Measurements from ENCODE around the gene LYPD6B.

The LYPD6B gene

DNA sequence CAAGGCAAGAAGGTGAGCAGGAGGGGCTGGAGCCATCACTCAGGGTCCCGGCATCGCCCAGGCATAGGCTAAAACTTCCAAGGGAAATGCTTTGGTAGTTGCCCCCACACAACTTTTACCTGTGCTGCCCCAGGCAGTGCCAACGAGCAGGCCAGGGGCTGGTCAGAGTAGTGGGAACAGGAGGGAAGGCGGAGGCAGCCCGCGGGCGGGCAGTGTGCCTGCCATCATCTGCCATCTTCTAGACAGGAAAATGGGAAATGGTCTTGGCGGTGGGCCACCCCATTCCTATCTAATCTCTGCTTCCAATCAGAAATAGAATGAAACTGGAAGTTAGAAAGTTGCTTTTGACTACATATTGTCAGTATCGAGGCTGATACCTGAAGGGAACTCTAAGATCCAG, 26.0 kb upstream of the LYPD6B start:
- DNase-seq (ENCODE audit: low spot score): no peak

DNA sequence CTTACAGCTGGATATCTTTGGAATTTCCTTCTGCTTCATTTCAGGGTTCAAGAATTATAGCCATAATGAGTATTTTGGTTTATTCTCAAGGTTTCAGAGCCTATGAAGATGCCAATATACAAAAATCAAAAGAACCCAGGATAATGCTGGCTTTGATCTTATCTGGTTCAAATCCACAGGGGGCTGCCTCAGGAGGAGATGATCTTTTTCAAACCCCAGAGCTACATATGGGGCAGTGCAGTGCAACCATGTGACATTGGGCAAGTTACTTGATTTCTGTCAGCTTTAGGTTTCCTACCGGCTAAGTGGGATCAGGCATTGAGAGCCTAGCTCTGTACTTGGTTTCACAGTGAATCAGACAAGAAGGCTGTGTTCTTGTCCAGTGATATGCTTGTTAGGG, 23.0 kb upstream of the LYPD6B start:
- no peak for DNase-seq (ENCODE audit: low spot score)

DNA sequence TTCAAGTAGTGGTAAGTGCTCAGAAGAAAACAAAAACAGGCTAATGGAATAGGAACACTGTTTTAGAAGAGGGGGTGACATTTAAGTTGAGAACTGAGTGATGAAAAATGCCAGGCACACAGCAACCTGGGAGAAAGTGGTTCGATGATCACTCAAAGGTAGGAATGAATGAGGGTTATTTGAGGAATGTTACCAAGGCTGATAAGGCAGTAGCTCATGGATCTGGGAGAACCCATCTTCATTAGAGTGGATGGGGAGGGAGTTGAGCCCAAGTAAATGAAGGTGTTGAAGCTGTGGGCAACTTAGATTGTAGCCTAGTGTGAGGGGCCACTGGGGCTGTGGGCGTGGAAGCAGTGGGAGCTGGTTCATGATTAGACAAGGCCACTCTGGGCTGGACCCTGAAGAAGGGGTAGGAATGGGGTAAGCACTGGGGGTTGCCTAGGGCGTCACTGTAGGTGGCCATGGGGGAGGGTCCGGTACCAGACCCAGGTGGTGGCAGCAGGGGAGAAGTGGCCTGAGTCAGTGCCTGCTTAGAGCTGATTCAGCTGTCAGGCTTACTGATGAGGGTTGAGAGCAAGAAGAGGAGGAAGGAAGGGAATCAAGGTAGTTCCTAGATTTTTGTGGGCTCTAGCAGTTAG, 22.5 kb upstream of the LYPD6B start:
- DNase-seq (ENCODE audit: low spot score): no peak

DNA sequence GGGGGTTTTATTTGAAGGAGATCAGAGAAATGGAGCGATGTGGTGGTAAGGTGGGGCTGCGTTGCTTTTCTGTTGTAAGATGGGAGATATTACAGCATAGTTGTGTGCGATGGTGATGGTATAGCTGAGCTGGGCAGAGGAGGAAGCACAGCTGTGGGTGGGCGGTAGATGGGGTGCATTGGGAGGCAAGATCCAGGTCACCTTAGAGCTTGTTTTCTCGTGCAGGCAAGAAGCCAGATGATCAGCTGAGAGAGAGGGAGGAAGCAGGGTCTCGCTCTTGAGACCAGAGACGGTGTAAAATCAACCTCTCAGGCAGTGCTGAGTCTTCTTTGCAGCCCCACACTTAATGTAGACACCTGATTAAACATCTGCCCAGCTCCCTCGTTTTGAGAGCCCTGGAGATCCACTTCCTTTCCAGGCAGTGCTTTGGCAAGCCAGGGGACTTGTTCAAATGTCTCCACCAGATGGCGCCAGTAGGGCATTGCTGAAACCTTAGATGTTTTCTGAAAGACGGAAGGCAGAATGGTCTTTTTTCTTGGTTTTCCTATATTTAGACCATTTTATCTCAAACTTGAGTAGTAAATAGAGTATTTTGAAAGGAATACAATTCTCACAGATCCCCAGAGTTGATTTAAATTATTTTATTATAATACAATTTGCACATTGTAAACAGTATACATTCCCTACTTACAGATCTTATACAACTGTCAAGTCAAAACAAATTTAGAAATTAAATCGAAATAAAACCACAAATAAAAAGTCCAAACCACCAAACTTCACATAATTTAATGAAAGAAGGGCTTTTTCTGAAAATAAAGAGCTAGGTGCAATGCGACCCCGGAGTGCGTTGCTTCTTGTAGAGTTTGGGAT, 21.1 kb upstream of the LYPD6B start:
- DNase-seq (ENCODE audit: low spot score): peak; percentile 84

DNA sequence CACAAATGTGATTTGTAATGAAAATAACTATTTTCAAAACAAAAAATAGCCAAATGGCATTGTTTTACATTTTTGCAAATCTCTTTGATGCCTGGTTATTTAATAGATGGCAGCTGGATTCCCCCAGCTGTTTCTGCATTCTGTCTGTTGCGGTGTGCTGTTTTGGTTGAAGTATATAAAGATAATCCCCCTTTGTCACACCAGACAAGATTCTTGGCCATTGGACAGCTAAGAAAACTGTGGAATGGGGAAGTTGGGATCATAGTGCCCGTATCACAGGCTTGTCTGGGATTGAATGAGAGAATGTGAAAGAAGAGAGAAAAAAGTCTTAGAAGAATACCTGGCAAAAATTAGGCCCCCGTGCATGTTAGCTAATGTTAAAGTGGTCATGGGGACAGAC, 19.5 kb upstream of the LYPD6B start:
- DNase-seq (ENCODE audit: low spot score): no peak

DNA sequence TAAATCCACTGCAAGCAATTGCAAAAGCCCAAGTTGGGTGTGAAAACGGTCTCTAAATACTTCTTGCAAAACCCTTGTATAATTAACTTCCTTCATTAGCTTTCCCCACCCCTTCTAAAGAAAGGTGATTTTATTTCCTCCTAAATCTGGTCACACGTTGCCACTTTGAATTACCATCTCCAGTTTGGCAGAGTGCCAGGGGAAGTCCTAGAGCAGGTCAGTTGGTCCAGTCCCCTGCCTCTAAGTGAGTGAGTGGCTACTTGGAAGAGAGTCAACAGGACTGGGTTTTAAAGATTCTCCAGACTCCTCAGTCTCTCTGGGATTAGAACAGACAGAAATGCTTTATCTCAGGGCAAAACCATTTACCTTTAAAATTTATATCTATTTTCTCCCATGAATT, 18.7 kb upstream of the LYPD6B start:
- DNase-seq (ENCODE audit: low spot score): no peak

DNA sequence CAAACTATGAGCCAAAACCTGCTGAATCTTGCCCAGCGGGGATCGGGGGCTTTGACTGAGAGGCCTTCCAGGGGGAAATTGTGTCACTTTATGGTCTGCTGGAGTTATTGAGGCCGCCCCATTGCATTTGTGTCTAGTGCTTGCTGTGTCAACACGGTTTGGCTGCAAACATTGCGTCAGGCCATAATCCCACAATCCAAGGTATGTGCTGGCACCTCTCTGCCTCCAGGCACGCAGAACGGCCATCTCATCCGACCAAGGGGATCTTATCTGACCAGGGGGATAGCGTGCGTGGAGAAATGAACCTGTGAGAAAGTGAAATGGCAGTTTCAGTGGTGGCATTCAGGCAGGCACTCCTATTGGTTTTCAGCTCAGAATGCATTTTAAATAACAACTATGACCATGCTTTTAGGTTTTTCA, 18.1 kb upstream of the LYPD6B start:
- no peak for DNase-seq (ENCODE audit: low spot score)

DNA sequence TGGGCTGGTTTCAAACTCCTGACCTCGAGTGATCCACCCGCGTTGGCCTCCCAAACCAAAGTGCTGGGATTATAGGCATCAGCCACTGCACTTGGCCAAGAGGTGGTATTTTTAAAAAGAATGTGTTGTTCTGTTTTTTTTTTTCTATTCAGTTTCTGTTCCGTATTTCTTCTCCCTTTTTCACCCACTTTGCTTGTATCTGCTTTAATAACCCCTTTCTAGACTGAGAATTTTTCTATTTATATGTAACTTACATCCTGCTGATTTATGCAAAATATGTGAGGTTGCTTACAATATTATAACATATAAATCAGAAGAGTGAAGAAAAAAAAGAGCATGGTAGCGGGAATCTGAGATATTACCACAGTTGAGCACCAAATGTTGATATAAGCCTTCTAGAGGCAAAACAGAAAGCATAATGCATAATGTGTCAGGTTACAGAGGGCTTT, 17.2 kb upstream of the LYPD6B start:
- no peak for DNase-seq (ENCODE audit: low spot score)

DNA sequence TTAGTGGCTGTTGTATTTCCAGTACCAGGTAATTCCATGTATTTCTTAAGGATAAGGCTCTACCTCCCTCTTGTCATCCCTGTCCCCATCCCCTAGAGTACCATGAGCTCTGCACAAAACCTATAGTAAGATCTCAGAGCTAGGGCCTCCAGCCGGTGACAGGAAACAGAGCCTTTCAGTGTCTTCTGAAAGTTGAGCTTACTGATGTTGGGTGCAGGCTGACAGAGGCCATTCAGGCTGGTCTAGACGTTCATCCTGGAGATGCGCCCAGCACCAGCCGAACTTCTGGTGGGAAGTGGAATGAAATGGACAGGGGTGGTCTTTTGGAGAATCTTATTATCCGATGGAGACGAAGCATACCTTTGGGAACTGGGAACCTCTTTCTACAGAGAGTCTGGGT, 16.7 kb upstream of the LYPD6B start:
- DNase-seq (ENCODE audit: low spot score): no peak

DNA sequence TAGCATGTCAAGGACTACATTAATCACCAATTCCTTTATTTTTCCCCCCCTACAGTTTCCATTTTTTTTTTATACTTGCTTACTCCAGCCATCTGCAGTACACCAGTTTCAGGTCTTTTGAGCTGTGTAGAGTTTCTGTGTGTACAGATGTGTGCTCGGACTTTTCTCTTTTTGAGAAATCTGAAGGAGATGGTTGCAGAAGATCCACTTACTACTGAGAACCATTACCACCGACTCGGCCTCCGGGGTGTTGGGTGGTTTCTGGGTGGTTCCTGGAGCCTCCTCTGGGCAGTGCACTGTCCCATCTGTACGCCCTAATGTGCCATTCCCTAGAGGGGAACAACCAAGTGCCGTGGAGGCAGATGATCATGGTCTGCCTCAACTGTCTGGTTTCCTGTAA, 15.4 kb upstream of the LYPD6B start:
- no peak for DNase-seq (ENCODE audit: low spot score)

DNA sequence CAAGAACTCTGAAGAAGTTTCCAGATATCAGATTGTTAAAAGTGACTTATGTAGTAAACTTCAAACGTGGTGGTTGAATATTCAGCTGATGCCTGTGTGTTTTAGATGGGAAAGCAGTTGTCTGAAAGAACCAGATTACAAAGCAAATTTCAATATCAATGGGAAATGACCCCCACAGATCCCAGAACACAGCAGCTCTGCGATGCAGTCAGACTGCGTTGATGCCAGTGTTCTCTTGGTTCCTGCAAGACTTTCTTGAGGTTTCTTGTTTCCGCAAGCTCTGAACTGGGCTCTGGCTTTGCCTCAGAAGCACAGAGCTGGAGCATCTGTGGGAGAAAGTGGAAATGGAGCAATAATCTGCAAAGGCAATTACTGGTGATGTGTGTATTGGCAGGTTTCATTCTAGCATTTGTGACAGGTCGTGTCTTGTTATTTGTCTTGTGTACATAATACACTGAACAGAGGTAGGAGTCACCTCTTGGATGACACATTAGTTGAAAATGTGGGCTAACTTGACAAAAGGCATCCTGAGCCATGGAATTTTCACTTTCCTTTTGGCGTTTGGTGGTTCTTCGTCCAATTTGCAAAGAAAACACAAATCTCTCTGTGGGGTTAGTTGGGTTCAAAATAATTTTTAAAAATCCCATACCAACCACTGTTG, 10.8 kb upstream of the LYPD6B start:
- DNase-seq (ENCODE audit: low spot score): no peak

DNA sequence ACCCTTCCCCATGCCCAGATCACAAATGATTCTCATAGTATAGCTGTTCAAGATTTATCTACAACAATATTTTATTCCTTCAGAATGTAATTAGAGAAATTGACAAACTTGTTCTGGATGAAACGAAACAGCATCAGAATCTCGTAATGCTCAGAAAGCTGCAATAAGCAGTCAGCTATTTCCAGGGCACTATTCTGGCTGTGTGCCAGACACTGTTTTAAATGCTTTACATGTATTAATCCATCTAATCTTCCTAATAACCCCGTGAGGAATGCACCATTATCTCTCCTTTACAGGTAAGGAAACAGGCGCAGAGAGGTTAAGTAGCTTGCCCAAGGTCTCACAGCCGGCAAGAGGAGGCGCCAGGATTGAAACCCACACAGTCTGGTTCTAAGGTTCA, 10.1 kb upstream of the LYPD6B start:
- DNase-seq (ENCODE audit: low spot score): no peak

DNA sequence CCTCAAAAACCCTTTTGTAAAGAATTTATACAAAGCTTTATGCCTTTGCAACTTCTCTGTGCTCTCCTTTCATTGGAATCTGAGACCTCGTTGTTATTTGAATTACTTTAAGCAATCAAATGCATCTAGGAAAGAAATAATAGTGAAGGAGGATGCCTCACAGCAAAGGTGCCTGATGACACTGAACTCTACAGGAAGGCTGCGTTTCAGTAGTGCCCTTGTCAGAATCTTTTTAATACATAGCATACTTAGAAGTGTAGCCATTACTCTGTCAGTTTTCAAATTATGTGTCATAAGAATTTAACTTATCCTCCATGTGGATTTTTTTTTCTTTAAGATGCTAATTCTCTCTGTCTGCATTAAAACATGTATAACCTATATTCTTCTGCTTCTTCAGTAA, 9.6 kb upstream of the LYPD6B start:
- no peak for DNase-seq (ENCODE audit: low spot score)

DNA sequence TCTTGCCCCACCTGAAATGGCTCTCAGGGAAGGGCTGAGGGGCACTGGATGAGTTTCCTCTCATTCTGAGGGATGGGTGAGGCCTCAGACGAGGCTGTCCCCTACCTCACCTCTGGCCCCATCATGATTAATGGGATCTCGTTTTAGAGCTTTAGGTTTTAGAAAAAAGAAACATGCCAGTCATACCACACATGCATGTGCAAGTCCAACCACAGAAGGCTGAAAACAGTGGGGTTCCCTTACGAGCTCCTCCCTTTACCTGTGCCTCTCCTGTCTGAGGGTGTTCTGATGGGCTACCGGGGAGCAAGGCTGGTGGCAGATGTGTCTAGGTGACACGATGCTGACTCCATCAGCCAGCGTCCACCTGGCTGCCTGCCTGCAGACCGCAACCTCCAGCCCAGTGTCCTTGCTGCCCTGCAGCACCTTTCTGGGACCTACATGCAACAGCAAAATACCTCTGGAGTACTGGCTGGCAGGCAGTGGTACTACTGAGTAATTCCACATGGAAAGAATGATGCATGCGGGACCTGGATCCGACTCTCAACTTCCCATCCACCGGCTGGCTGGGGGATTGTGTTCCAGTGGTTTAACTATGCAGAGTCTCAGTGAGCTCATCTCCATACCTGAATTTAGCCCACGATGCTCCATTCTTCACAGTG, 9.1 kb upstream of the LYPD6B start:
- no peak for DNase-seq (ENCODE audit: low spot score)

DNA sequence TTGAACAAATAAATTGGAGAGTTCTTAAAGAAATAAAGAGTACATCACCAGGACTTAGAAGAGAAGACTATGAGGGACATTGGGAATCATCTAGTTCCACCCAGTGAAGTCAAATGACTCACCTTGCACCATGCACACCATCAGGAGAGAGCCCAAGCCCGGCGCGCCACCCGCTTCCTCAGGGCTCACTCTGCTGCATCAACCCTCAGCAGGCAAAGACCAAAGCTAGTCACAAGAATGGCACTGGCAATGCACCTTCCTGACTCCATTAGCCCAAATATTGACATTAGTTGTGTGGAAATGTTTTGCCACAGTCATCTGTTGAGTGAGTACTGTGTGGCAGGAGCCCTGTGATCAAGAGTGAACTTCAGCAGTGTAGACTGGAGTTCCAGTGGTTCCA, 7.1 kb upstream of the LYPD6B start:
- no peak for DNase-seq (ENCODE audit: low spot score)

DNA sequence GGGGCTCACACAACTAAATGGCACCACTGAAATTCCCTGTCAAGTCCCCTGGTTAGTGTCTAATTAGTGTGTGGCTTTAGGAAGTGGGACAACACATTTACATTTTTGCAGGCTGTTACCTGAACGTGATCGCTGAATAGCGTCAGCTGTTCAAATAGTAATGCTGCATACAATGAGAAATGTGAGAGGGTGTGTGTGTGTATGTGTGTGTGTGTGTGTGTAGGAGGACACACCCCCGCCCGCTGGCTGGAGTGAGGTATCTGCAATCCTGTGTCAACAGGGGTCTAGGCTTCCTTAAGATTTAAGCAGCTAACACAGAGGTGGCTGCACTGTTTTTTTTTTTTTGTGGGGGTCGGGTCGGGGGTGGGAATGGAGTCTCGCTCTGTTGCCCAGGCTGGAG, 4.8 kb upstream of the LYPD6B start:
- no peak for DNase-seq (ENCODE audit: low spot score)

DNA sequence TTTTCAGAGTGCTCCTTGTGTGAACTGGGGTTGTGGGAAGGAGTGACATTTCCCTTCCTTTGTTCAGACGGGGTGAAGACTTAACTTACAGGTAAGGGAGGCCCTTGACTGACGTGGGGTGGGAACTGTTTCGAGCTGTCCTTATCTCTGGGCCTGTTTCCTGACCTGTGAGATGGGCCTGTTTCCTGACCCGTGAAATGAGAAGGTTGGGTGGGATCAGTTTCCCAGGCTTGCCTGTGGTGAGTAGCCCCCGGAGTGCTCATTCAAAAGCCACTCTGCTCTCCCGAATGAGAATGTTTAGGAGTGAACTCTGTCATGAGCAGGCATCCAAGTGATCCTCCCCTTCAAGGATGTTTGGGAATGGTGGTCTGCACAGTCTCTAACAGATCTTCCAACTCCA, 4.1 kb upstream of the LYPD6B start:
- DNase-seq (ENCODE audit: low spot score): no peak

DNA sequence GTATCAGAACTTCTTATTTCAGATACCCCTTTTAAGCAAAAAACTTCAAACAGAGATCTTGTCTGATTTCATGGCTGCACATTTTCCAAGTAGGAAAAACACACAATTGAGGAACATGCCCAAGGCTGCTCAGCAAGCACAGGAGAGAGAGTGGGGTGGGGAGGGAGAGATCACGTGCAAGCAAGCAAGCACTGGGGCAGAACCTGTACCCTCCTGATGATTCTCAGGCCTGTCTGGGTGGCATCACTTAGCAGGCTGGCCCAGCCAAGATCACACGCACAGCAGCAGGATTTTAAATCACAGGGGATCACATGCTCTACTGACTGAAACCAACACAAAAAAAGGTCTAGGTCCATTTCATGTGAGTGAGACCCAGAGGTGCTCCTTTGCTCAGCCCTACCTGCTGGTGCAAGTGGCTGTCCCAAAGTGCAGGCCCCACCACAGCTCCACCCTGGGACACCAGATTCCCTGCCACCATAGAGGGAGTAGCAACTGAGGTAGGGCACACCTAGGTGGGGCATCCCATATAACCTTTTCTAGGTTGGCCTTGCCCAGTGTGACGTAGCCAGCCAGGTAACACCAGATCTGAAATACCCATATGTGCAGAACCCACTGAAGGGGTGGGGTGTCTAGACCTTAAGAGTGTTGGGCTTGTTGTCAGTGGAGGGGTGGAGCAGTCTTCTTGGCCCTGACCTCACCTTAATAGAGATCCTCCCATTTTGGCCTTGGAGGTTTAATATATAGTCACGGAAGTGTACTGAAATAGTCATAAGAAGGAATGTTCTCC, 1.8 kb upstream of the LYPD6B start:
- DNase-seq (ENCODE audit: low spot score): no peak

DNA sequence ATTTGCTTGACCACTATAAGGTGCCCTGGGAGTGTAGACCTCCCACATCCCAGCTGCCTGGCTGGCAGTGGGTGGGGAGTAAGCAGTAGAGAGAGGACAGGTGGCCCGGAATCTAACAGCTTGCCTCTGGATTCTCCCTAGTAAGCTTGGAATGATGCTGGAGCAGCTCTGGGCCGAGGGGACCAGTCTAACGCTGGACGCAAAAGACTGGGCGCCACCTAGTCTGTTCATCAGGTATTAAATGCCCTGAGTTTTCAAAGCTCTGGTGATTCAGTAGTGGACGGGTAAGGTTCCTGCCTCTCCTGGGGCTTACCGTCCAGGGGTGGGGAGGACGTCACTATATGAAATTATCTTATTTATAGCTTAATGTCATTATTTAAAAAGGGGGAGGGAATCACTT, 648 bp upstream of the LYPD6B start:
- no peak for DNase-seq (ENCODE audit: low spot score)

DNA sequence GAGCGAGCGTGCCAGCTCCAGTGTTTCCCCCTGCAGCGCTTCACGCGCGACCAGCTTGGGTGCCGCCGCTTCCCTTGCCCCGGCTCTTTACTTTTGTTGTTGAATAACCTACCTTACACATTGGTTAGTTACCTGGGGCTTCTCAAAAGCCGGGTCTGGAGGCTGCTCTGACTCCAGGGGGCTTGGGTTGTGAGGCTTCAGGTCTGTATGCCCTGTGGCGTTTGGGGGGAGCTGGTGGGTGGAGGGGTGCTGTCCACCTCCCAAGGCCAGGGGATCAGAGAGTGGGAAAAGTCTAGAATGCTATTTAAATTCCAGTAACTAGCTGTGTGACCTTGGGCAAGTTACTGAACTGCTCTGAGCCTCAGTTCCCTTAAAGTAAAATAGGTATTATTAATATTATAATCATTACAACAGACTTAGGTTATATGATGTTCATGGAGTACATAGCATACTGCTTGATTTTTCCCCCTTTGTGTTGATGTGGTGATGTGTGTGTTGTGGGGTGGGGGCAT, 770 bp downstream of the LYPD6B start:
- DNase-seq (ENCODE audit: low spot score): no peak

DNA sequence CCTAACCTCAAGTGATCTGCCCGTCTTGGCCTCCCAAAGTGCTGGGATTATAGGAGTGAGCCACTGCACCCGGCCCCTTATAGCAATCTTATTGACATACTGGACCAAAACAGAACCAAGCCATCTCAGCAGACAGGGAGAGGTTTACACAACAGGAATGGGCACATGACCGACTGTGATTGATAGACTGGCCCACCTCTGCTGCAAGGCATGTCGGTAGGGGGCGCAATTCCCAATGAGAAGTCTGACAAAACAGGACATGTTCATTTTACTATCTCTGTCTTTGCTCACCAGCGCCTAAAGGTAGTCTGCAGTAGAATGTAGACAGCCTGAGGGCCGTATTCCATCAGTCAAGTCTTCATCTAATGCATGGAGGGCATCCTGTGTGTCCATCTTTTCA, 2.0 kb downstream of the LYPD6B start:
- DNase-seq (ENCODE audit: low spot score): no peak

DNA sequence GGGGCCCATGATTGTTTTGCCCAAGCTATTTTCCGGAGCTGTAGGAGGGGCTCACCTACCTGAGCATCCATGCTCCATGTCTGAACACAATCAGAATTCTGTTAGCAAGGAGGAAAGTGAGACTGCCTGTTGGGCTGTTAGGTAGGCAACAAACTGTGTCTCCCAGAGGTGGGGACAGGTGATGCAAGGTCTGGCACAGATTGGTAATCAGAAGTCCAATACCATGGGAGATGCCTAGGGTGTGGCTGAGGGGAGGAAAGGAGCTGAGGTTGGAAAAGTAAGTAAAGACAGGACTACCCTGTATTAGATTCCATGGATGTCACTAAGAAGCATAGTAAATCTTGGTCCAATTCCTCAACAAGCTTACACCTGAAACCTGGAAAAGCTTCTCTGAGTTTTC, 3.0 kb downstream of the LYPD6B start:
- DNase-seq (ENCODE audit: low spot score): no peak
